CD4-positive, alpha-beta T cell treated with Interleukin-21 for 1 hour (primary cell): ENCODE data around the gene TMEM147.

Experiments
- DNase-seq: peaks from one replicate; pipeline ENCODE4 v3.0.0-alpha.2; 2020

TMEM147 gene

DNA sequence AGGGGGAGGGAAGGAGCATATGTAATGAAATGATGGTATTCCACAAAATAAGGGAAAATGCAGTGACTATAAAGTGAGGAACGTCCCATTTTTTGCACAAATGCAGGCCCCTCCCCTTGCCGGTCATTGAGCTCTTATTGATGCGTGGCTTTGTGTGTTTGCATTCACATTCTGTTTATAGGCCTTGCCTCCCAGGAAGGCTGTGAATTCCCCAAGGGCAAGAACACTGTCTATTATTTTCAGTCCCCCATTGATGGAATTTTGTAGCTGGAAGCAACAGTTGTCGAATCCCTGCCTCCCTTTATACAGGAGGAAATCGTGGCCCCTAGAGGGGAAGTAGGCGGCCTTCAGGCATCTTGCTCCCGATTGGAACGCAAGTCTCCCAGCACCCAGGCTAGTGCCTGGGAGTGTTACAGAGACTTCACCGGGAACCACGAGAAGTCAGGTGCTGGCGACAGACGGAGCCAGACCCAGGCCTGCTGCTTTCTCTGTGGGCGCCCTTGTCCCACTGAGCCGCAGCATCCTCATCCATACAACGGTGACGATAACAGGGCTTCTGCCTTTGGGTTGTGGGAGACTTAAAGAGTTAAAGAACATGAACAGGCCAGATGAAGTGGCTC lies 24.2 kb upstream of the TMEM147 start:
- no peak for DNase-seq

GRCh38 chr19:35522745-35523327 lies 22.6 kb upstream of the TMEM147 start:
- no peak for DNase-seq

GRCh38 chr19:35524181-35524837 lies 21.1 kb upstream of the TMEM147 start:
- no peak for DNase-seq

DNA sequence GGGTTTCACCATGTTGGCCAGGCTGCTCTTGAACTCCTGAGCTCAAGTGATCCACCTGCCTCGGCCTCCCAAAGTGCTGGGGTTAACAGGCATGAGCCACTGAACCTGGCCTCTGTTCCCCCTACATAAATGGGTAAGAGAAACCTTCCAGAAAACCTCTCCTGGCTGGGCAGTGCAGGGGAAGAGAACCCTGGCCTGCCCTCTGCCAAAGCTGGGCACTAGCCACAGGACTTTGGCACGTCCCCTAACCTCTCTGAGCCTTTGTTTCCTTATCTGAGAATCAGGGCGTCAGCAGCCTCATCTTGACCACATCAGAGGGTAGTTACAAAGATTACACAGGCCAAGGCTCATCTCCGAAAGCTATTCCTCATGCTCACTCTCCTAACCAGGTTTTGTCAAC lies 19.6 kb upstream of the TMEM147 start:
- DNase-seq = no peak

DNA sequence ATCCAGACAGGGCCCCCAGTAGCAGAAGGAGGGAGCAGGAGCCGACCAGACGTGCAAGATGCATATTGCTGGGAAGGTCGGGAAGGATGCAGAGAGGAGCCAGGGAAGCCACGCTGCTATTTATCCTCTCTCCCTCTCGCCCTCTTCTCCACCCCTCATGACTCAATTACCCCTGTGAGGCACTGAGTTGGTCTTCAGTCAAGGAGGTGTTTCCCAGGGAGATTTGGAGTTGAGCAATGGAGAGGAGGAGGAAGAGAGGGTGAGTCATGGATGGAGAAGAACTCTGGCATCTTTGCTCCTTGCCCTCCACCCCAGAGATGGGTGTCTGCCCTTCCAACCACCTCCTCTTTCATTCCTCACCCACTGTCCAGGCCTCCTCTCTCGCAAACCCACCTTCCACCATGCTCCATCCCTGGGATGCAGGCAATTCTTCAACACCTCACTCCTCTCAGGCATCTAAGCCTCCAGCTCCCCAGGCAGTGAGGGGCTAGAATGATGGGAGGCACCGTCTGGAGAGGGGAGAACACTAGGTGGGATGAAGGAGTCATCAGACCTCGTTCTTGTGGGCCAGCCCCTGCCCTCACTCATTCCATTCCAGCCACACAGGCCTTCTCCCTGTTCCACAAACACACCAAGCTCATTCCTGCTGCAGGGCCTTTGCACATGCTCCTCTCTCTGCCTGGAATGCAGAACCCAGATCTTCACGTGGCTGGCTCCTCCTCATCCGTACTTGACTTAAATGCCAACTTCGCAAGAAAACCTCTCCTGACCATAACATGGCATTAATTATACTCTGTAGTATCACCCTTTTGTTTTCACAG lies 17.0 kb upstream of the TMEM147 start, which contains the start of gene SBSN:
Gene SBSN, minus strand, starts transcription at position 94 of the 821 bp plus-strand sequence. Its CDS starts 30 bp downstream, at position 64.
- no peak for DNase-seq

- no peak for DNase-seq
These were observed 15.9 kb upstream of the TMEM147 start for GRCh38 chr19:35529241-35530218.

DNA sequence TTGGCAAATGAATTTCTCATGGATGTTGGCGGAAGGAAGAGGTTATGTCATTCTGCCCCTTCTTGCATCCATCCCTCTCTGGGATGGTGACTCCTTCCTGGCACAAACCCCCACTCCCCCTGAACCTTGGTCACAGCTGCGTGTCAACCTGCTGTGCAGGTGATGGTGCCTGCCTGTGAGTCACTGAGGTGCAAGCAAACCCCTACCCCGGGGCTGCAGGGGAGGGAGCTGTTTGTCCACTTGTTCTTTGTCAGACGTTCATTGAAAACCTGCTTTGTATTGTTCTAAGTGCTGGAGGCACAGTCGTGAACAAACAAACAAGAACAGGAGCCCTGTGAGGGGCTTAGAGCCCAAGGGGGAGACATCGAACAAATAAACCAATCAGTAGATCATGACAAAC lies 14.1 kb upstream of the TMEM147 start:
- DNase-seq = no peak

GRCh38 chr19:35533201-35533821 lies 12.1 kb upstream of the TMEM147 start, which contains the start of gene GAPDHS:
GAPDHS (plus strand) TSS chr19:35533456; CDS start chr19:35533528, 72 bp downstream.
- DNase-seq = no peak

GRCh38 chr19:35533822-35534392 lies 11.5 kb upstream of the TMEM147 start:
- DNase-seq = peak; percentile 52

DNA sequence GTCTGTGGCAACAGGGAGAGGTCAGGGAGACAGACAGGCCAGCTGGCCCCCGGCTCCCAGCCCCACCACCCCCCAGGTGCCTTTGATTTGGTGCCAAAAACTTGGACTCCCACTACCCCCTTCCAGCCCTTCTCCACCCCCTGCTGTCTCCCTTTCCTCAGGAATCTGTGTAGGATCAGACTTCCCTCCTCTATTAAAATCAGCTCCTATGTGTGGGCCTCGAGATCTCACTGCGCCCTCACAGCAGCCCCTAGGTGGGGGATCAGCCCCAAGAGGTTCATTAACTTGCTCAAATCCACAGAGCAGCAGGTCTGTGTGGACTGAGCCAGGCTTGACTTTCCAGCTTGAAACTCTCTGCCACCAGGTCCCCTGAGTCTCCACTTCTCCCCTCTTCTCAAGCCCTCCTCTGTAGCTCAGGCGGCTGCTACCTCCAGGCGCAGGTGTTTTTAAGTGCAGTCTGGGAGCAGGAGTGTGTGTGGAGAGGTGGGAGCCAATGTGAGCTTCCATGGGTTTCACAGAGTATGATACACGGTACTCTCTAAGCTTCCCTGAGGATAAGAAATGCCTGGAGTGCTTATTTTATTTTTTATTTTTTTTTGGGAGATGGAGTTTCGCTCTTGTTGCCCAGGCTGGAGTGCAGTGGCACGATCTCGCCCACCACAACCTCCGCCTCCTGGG lies 10.5 kb upstream of the TMEM147 start:
- no peak for DNase-seq

DNA sequence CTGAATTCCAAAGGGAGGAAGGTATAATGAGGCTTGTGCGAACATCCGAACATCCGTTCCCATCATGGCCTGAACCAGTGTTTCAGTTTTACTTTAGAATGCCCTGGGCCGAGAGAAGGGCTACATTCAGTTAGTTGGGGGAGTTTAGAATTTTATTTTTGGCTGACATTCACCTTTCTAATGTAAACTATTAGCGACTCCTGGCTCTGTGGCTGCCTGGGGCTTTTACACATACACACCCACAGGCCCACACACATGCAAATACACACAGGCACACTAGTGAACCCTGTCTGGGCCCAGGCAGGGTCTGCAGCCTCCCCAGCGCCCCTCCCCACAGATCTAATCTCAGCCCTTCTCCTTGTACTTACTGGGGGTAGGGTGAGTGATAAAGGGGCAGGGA lies 6.1 kb upstream of the TMEM147 start:
- no peak for DNase-seq

- no peak for DNase-seq
These were observed 5.6 kb upstream of the TMEM147 start for GRCh38 chr19:35539850-35540249.

DNA sequence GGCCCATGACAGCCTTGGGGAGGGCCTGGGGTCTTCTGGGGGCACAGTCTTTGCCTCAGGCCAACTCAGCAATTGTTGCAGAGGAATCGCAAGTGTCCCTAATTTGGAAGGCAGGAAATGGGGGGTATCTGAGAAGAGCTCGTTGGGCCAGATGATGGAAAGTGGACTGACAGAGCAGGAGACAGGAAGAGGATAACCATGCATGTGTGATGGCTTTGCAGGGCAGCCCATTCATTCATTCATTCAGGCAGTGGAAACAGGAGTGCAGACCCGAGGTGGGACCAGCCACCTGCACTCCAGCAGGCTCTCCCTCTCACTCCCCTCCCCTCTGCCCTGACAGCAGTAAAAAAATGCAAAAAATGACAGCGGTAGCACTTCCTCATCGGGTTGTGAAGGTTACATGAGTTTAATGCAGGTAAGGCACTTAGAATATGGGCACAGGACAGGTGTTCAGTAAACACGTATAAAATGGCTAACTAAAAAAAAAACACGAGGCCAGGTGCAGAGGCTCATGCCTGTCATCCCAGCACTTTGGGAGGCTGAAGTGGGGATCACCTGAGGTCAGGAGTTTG lies 5.0 kb upstream of the TMEM147 start:
- DNase-seq = no peak

- DNase-seq = no peak
These were observed 3.2 kb upstream of the TMEM147 start for GRCh38 chr19:35542209-35542608.

GRCh38 chr19:35543280-35544109 lies 1.9 kb upstream of the TMEM147 start:
- no peak for DNase-seq

DNA sequence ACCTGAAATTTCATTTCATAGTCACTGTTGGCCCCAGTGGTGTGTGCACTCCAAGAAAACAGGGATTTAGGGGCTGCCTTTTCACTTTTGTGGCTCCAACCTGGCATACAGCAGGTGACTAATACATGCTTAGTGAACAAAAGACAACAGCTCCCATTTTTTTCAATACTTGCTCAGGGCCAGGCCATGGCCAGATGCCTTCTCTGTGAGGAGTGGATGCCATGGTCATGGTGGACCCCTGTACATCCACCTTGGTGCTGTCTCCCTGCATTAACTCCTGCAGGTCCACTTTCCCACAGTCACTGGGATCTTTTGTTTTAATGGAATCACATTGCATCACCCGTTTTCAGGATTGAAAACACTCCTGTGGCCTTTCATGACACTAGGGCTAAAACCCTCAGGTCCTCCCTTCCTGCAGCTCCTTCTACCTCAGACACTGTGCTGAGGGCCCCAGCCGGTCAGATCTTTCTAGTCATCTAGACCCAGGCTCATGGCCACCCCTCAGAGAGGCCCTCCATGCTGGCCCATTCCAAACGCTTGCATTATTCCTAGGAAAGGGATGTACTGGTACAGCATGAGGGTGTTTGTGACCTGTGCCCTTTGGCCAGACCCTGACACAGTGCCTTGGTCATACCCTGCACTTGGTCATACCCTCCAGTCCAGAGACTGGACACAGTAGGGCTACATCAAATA lies 1.2 kb upstream of the TMEM147 start:
- no peak for DNase-seq

GRCh38 chr19:35545855-35546381 lies 492 bp downstream of the TMEM147 start:
- peak; percentile 54 for DNase-seq

- no peak for DNase-seq
These were observed 1.1 kb downstream of the TMEM147 start for GRCh38 chr19:35546532-35546931.
